SIG-M5 treated with dmso at 0.1 percent for 504 hours (cell line): ENCODE results near the gene CFAP77.
A peak's percentile ranks its signal among the peaks of the same experiment; 100 is the strongest.
"Not testable (repeated sequence)": the region's sequence is repeated elsewhere in the genome, so short reads cannot be mapped to it uniquely, and the experiment has no call there.

Experiments used
- DNase-seq: peaks from one replicate; lab custom pipeline; 2025; ENCODE audit not compliant: unreplicated experiment; lab: John Stamatoyannopoulos, UW

CFAP77 gene

DNA sequence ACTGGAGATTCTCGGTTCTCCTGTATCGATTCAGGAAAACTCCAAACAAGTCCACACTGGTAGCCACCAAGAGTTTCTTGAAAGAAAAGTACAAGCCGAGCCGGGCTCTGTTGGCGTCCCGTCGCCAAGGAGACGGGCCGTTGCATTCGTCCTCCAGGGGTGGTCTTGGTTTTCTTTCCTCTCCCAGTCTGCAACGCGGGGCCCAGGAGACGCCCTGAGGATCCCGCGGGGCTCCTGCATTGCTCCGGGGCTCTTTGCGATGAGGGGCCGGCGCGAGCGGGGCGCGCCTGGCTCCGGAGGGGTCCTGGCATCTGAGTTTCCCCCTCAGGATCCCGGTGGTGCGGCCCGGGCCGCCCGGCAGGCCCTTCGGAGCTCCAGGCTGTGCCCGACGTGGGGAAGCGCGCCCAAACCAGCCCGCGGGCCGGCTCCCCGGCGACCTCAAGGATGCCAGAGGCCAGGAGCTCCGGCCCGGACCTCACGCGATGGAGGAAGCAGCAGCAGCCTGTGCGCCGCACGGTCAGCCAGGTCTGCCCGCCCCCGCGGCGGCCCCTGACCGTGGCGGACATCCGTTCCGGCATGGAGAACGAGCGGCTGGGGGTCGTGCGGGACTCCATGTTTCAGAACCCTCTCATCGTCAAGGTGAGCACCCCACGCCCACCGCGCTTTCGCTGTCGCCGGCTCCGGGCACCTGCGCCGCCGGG is at the start of gene CFAP77:
Gene CFAP77 (plus strand): TSS at position 384 of the 701 bp plus-strand sequence. CDS start 61 bp downstream, at position 445.
- peak; percentile 20 for DNase-seq

DNA sequence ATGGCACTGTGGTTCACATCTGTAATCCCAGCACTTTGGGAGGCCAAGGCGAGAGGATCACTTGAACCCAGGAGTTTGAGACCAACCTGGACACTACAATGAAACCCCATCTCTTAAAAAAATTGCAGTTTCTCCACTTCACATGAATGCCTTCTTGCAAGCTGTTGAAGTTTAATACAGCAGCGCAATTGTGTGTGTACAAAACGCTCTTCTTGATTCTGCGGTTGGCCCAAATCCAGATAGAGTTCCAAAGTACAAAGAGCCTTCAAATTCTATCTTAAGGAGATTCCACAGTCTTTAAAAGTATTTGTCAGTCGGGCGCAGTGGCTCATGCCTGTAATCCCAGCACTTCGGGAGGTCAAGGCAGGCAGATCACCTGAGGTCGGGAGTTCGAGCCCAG is 45.9 kb upstream of the CFAP77 start:
- no peak for DNase-seq

- peak; percentile 9 for DNase-seq
These were observed 44.0 kb upstream of the CFAP77 start for GRCh38 chr9:132365986-132366385.

DNA sequence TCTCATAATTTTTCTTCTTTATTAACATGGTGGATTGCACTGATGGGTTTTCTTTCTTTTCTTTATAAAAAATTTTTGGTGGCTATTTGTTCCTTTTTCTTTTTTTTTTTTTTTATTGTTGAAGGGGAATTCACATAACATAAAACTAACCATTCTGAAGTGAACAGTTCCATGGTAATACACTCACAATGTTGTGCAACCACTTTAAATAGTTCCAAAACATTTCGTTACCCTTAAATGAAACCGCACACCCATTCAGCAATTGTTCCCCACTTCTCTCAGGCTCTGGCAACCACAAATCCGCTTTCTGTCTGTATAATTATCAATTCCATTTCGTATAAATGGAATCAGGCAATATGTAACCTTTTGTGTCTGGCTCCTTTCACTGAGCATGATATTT is 43.5 kb upstream of the CFAP77 start:
- DNase-seq = peak; percentile 79

DNA sequence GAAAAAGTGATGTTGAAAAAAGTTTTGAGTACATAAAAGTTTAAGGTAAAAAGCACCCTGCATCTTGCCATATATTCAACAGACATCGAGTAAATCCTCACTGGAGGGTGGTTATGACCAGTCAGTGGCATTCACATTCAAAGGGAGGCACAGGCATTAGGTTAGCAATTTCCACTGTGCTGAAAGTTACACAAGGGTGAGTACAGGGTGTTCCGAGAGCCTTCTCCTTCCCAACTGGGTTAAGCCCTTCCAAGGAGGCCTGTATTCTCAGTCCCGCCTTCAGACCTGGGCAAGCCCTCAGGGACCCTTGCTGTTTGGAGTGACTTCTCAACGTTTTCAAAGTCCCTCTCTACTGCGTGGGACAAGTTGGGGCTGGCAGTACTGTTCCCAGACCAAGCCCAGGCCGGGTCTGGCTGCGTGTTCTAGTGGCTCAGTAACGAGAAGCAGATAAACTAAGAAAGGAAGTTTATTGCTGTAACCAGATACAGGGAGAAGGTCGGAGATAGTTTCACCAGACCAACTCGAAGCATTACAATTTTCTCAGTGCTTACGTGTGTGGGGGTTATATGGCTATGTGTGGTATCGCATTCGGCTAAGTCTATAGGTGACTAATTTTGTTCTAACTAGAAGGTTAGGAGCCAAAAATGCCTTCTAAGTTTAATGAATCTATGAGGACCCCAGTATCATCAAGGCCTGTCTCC is 42.2 kb upstream of the CFAP77 start:
- DNase-seq = no peak

DNA sequence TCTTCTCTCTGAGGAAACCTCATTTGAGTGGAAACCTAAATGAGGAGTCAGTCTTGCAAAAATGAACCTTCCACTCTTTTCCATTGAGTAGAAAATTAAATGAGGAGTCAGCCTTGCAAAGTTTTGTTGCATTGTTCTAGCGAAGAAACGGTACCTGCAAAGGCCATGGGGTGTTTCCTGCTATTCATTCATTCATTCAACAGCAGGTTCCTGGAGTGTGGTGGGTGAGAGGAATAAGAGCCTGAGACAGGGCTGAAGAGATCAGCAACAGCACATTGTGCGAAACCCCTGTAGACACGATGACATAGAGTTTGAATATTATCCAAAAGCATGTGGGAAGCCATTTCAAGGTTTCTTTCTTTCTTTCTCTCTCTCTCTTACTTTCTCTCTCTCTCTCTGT is 40.6 kb upstream of the CFAP77 start:
- DNase-seq = no peak

GRCh38 chr9:132370592-132370991 is 39.4 kb upstream of the CFAP77 start:
- DNase-seq = no peak

DNA sequence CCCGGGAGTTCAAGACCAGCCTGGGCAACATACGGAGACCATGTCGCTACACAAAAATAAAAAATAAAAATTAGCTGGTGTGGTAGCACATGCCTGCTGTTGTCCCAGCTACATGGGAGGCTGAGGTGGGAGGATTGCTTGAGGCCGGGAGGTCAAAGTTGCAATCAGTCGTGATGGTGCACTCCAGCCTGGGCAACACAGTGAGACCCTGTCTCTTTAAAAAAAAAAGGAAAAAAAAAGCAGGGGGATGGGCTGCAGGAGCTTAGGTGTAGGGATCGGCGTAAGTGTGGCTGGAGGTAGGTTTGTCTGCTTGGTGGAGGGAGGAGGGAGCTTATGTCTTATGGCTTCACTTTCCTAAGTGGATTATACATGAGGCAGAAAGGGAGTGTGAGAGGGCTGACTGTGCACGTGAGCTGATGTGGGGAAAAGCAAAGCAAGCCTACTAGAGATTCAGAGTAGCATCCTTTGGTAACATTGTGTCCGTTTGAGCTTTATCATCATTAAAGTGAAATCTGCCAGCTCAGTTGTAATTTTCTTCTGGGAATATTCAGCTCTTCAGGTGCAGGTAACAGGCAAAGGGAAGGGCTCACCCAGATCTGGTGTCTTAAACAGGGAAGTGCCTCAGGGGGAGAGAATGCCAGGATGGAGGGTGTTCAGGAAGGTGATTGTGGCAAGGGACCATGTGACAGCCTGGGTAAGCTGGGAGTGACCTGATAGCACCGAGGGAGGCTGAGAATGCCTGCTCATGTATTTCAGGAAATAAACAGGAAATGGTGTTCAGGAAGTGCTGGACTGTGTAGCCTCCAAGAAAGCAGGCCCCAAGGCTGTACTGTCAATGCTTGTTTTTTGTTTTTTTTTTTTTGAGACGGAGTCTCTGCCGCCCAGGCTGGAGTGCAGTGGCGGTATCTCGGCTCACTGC is 37.6 kb upstream of the CFAP77 start:
- DNase-seq = peak; percentile 23

DNA sequence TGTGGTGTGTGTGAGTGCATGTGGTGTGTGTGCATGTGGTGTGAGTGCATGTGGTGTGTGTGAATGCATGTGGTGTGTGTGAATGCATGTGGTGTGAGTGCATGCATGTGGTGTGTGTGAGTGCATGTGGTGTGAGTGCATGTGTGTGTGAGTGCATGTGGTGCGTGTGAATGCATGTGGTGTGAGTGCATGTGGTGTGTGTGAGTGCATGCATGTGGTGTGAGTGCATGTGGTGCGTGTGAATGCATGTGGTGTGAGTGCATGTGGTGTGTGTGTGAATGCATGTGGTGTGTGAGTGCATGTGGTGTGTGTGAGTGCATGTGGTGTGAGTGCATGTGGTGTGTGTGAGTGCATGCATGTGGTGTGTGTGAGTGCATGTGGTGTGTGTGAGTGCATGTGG is 32.2 kb upstream of the CFAP77 start:
- DNase-seq = not testable (repeated sequence)

DNA sequence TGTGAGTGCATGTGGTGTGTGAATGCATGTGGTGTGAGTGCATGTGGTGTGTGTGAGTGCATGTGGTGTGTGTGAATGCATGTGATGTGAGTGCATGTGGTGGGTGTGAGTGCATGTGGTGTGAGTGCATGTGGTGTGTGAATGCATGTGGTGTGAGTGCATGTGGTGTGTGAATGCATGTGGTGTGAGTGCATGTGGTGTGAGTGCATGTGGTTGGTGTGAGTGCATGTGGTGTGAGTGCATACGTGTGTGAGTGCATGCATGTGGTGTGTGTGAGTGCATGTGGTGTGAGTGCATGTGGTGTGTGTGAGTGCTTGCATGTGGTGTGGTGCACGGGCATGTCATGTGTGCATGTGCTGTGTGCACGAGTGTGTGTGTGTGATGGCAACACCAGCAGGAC is 31.6 kb upstream of the CFAP77 start:
- not testable (repeated sequence) for DNase-seq

DNA sequence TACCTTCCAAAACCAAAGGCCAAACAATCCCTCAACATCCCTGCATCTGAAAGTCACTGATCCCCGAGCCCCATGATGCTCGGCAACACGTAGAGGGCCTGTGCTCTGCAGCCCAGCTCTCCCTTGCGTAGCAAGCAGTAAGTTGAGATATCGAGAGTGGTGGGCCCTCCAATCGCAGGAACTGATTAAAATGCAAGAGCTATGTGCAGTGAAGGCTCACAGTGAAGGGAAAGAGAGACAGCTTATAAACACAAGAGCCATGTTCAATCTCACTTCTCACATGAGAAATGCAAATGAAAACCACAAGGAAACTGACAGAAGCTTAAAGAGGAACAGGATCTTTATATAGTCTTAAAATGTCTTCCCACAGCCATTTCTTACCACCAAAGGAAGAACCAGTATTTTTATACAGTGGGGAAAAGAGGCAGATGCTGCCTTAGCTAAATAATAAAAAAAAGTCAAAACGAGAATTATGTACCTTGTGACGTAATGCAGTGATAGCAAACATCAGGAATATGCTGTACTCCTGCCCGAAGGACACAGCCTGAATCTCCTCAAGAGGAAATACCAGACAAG is 28.0 kb upstream of the CFAP77 start:
- DNase-seq = peak; percentile 83

- no peak for DNase-seq
These were observed 26.5 kb upstream of the CFAP77 start for GRCh38 chr9:132383462-132383883.

- no peak for DNase-seq
These were observed 25.6 kb upstream of the CFAP77 start for GRCh38 chr9:132384376-132384775.

DNA sequence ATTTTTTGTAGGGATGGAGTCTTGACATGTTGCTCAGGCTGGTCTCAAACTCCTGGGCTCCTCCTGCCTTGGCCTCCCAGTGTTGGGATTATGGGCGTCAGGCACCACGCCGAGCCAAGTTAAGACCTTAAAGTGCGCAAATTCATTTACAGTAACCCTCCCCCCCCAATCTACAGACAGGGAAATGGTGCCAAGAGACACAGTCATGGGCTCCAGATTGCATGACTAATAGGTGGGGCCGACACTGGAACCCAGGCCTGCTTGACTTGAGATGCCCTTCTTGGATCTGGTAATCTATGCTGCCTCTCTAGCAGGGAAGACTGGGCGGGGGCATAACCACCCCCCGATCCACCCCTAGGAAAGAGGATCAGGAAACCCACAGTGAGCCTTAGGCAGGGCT is 22.9 kb upstream of the CFAP77 start:
- no peak for DNase-seq

GRCh38 chr9:132390966-132391365 is 19.0 kb upstream of the CFAP77 start:
- DNase-seq = no peak

- DNase-seq = no peak
These were observed 18.6 kb upstream of the CFAP77 start for GRCh38 chr9:132391449-132391848.

DNA sequence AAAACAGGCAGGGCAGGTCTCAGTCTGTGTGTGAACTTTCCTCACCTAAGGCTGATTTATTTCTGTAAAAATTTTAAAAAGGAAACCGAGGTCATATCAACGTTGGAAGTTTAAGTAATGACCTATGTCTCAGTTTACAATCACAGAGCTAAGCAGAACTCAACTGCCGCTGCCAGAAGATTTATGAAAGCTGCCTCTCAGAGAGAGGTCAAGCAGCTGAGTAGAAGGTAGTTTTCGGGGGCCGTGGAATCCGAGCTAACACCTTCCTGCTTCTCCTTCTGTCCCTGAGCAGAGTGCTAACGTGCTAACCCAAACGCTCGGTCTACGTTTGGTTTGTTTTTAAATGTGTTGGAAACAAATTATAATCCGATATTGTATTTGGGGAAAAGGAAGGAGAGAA is 14.5 kb upstream of the CFAP77 start:
- no peak for DNase-seq

DNA sequence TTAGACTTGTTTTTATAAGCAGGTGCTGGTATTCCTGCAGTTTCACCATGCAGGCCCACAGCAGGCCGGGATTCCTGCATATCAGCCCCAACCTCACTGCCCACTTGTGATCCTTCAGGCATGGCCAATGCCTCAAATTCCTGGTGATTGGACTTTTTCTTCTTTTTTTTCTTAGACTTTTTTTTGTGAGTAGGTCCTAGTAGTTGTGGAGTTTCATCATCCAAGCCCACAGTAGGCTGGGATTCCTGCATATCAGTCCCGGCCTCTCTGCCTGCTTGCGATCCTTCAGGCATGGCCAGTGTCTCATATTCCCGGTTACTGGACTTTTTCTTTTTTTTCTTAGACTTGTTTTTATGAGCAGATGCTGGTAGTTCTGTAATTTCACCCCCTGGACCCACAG is 8.2 kb upstream of the CFAP77 start:
- DNase-seq = no peak

- no peak for DNase-seq
These were observed 5.7 kb upstream of the CFAP77 start for GRCh38 chr9:132404228-132404881.

DNA sequence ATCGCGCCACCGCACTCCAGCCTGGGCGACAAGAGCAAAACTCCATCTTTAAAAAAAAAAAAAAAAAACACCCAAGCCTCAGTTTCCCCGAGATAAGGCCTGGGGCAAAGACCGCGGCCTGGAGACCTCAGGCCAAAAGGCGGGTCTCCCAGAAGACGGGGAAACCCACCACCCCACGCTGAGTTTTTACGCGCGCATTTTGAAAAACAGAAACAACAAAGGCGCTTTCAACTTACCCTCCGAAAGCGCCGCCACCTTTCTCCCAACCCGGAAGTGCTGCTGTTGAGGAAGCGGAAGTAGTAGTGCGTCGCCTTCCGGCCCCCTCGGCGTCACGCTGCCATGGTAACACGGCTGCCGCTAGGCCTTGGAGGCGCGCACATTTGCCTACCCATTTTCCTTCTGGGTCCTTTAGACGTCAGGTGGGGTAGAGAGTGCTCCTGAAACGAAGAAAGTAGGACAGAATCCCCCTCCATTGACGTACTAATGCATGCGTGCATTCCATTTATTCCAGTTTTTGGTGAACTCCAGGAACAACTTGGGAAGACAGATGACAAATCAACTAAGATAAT is 3.4 kb upstream of the CFAP77 start, which contains the start of gene TTF1:
Gene TTF1 (minus strand): TSS at position 287 of the 569 bp plus-strand sequence. CDS start 4,019 bp downstream, outside the sequence.
- peak; percentile 91 for DNase-seq
